ENCODE data around the gene FZD1.

Gene FZD1

DNA sequence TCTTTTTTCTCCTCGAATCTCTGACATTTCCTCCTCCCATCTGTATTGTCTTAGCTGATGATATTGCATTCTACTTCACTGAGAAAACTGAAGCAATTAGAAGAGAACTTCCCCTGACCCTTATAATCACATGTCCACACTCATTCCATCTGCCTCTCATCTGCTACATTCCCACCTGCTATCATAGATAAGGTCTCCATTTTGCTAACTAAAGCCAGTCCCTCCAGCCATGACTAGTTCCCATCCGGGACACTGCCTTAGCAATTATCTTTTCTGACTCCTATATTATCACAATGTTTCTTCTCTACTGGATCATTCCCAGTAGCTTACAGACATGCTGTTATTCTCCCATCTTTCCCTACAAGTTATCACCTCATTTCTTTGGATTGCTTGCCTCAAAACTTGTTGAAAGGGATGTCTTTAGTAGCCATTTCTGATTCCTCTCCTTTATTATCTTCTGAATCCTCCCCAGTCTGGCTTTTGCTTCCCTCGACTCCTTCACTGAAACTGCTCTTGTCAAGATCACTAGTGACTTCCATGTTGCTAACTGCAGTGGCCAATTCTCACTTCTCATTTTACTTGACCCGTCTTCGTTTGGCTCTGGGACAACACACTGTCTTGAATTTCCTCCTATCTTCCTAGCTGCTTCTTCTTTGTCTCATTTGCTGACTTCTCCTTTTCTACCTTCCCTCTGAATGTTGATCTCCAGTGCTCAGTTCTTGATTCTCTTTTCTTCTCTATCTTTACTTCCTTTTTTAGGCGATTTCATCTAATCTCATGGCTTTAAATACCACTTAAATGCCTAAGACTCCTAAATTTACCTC, 35.9 kb downstream of the FZD1 start:
- peak; percentile 71 to 79 (median 75) for DNase-seq

- peak in 1 of 3 donors; percentile 35 for DNase-seq
Measured at GRCh38 chr7:91302794-91303193, 38.6 kb downstream of the FZD1 start.

- DNase-seq: no peak
Measured at GRCh38 chr7:91306266-91306665, 42.0 kb downstream of the FZD1 start.

- DNase-seq: no peak
Measured at GRCh38 chr7:91307467-91307866, 43.2 kb downstream of the FZD1 start.

- peak in 1 of 3 donors; percentile 51 for DNase-seq
Measured at GRCh38 chr7:91308191-91308590, 44.0 kb downstream of the FZD1 start.

GRCh38 chr7:91310830-91311460, 46.7 kb downstream of the FZD1 start:
- peak in 1 of 3 donors; percentile 16 for DNase-seq

- no peak for DNase-seq
Measured at GRCh38 chr7:91311839-91312238, 47.6 kb downstream of the FZD1 start.

GRCh38 chr7:91313113-91313512, 48.9 kb downstream of the FZD1 start:
- DNase-seq: no peak

DNA sequence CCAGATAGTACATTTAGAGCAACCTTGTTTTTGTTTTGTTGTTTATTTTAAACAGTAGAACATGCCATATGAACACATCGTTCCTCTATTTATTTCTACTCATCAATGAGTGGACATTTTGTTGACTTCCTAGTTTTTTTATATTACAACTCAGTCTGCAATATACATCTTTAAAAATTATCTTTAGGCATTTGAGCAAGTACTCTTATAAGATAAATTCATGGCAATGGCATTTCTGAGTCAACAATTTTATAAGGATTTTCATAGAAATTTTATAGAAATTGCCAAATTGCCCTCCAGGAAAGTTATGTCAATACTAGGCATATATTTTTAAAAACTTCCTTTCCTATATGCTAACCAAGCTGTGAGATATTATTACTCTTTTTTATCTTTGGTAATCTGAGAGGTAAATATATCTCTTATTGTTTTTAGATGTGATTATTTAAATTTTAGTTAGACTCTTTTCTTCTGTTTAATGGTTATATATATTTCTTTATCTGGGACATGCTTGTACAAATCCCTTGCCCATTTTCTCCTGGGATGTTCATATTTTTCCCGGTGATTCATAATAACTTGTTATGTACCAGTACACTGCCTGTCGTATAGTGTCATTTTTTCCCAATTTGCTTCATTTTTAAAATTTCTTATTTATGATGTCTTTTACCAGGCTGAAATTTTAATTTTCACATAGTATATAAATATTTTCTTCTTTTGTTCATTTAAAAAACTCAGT, 50.5 kb downstream of the FZD1 start:
- DNase-seq: no peak

DNA sequence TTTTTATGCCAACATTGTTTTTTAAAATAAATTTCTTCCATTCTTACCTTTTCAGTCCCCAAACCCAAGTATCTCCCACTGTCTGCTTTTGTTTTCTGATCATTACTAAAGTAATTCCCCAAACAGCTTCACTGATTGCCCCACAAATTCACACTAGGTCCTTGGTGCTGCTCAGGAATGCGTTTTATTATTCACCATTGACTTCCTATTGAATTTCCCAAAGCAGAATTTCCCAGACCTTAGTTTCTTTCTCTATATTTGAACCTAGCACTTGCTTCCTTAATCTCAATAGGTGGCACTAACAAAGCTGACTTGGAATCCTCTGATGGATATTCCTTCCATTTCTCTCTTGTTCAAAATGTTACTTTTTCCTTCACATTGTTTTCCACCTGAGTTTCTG, 52.2 kb downstream of the FZD1 start:
- peak; percentile 42 to 65 (median 60) for DNase-seq

GRCh38 chr7:91319351-91319750, 55.1 kb downstream of the FZD1 start:
- DNase-seq: no peak

GRCh38 chr7:91320366-91321078, 56.3 kb downstream of the FZD1 start:
- no peak for DNase-seq

Data from suppressor macrophage treated with lipopolysaccharide for 1 hour (primary cell).